Activated naive CD4-positive, alpha-beta T cell treated with anti-CD3 and anti-CD28 coated beads, Interleukin-2, amount 50 U/mL, for 72 hours (primary cell): ENCODE measurements around the gene CNKSR3. TPM values are rescaled to one million over a fixed set of nuclear protein-coding genes. Genes with fewer than 3 reads are reported as not detected.

Experiments used
- ATAC-seq, 2 donors: fragments of 150-1000 bp; cut with Tn5 transposase; 2 replicates each; pipeline ENCODE4 v1.10.0; 2021; ENCODE audit warnings: mild to moderate bottlenecking in 2 of 2, moderate library complexity in 2 of 2
- DNase-seq, 2 donors: peaks; one replicate each; pipeline ENCODE4 v3.0.0; 2021 to 2022; ENCODE audit warnings: low spot score in 2 of 2
- H3K27ac Mint-ChIP-seq, 2 donors: one replicate each; pipeline ENCODE4 v1.8.0; 2022; ENCODE audit warnings: mild to moderate bottlenecking in 2 of 2, mixed read lengths in 2 of 2
- H3K36me3 Mint-ChIP-seq, 2 donors: one replicate each; pipeline ENCODE4 v1.8.0; 2022; ENCODE audit warnings: mixed read lengths in 2 of 2
- H3K9me3 Mint-ChIP-seq, 2 donors: one replicate each; pipeline ENCODE4 v1.8.0; 2022; ENCODE audit warnings: mixed read lengths in 2 of 2
- total RNA-seq, 2 donors: library from RNA; stranded (reverse); gene quantifications; one replicate each; pipeline ENCODE4 v1.2.3, GENCODE V29; 2022

The CNKSR3 gene
- total RNA-seq, 2 donors from 2014 or later = 0.78 TPM; not detected in 1

- DNase-seq (no peak), ATAC-seq (no peak)
- Mint-ChIP-seq H3K36me3 (no peaks in the 10 kb centered on the region), H3K9me3 (peaks cover 0 to 8% of the 10 kb centered on the region in 2 donors), H3K27ac (no peak overlapping the region)
These were observed 80.8 kb downstream of the CNKSR3 start for GRCh38 chr6:154429711-154430110.

- H3K27ac Mint-ChIP-seq = no peak overlapping the region
These were observed 81.6 kb downstream of the CNKSR3 start for GRCh38 chr6:154428897-154429296.

DNA sequence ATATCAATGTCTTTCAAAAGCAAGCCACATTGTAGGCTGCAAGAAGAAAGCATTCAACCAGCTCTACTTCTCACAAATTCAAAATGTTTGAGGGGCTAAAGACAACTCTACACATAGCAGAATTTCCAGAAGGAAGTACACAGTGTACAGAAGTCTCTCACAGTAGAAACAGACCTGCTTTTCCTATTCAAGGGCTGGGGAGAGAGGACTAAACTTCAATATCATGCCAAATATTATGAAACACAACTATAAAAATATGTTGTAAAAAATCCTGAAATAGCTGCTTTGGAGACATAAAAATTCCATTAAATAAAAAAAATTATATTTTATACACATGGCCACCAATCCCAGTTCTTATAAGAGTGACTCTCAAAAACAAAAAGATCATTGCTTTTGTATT, 83.0 kb downstream of the CNKSR3 start:
- no peak for ATAC-seq

More at GRCh38 chr6:154428897-154429296, 81.6 kb downstream of the CNKSR3 start:
- Mint-ChIP-seq H3K9me3 (peaks cover 0 to 8% of the 10 kb centered on the region in 2 donors), H3K36me3 (no peaks in the 10 kb centered on the region)
- ATAC-seq (no peak), DNase-seq (no peak)

GRCh38 chr6:154426997-154427396, 83.5 kb downstream of the CNKSR3 start:
- Mint-ChIP-seq H3K36me3 (no peaks in the 10 kb centered on the region), H3K9me3 (peaks cover 0 to 1% of the 10 kb centered on the region in 2 donors), H3K27ac (no peak overlapping the region)
- DNase-seq (no peak), ATAC-seq (no peak)

More for the DNA sequence above, 83.0 kb downstream of the CNKSR3 start:
- DNase-seq = no peak
- no peaks in the 10 kb centered on the region for H3K36me3 Mint-ChIP-seq
- H3K27ac Mint-ChIP-seq = no peak overlapping the region
- H3K9me3 Mint-ChIP-seq = peaks cover 0 to 5% of the 10 kb centered on the region in 2 donors

DNA sequence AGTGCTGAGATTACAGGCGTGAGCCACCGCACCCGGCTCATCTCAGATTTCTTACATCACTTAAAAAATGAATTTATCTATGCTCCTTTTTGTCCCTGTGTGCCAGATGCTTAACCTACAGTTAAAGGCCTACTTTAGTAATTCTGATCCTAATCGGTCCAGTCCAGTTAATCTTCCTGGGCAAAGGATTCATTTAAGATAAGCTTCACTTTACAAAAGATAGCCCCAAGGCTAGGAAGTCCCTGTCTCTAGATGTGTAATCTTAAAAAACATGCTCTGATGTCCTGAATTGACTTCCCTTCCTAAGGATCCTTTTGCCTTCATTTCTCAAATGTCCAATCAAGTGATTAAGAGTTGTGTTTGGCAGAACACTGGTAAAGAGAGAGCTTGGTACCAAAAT, 85.5 kb downstream of the CNKSR3 start:
- no peak for ATAC-seq
- Mint-ChIP-seq H3K36me3 (no peaks in the 10 kb centered on the region), H3K27ac (no peak overlapping the region), H3K9me3 (no peaks in the 10 kb centered on the region)
- DNase-seq = no peak

- no peak overlapping the region for H3K27ac Mint-ChIP-seq
- no peaks in the 10 kb centered on the region for H3K36me3 Mint-ChIP-seq
- no peaks in the 10 kb centered on the region for H3K9me3 Mint-ChIP-seq
- ATAC-seq (no peak), DNase-seq (no peak)
These were observed 96.3 kb downstream of the CNKSR3 start for GRCh38 chr6:154414021-154414813.

GRCh38 chr6:154412106-154412820, 98.2 kb downstream of the CNKSR3 start:
- Mint-ChIP-seq H3K9me3 (no peaks in the 10 kb centered on the region), H3K36me3 (no peaks in the 10 kb centered on the region), H3K27ac (no peak overlapping the region)
- no peak for ATAC-seq
- no peak for DNase-seq

- no peak for DNase-seq
- no peaks in the 10 kb centered on the region for H3K36me3 Mint-ChIP-seq
- ATAC-seq = no peak
- no peaks in the 10 kb centered on the region for H3K9me3 Mint-ChIP-seq
- peak overlapping the region in 1 of 2 donors; percentile 84 for H3K27ac Mint-ChIP-seq
These were observed 99.4 kb downstream of the CNKSR3 start for GRCh38 chr6:154411076-154411475.

- Mint-ChIP-seq H3K36me3 (no peaks in the 10 kb centered on the region), H3K9me3 (no peaks in the 10 kb centered on the region), H3K27ac (peak overlapping the region in 1 of 2 donors; percentile 84)
- DNase-seq = peak in 1 of 2 donors; percentile 58
- peak; percentile 89 to 96 for ATAC-seq
These were observed 99.8 kb downstream of the CNKSR3 start for GRCh38 chr6:154410619-154411072.

DNA sequence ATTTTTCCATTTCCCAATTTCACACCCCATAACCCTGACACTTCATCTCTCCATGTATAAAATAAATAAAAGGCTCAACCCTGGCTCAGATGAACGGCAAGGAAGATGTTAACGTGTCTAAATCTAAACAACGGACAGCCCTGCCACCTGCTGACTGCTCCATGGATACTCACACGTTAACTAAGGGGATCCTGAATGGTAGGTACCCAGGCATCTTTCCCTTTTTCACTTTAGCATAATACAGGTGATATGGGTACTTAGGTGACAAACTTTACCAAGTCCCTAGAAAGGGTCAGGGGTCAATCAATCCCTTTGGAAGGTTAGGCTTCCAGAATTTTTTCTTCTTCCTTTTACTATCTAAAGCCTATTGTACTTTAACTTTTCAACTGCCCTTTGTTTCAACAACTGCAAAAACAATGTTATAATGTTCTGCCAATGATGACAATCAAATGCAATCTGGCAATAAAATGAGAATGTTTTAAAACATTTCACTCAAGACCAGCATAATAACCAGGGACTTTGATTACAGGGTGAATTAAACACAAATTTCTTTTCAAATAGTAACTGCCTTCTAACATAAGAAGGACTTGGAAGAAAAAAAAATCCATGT, 101.5 kb downstream of the CNKSR3 start:
- Mint-ChIP-seq H3K36me3 (no peaks in the 10 kb centered on the region), H3K27ac (no peak overlapping the region), H3K9me3 (no peaks in the 10 kb centered on the region)
- no peak for ATAC-seq
- no peak for DNase-seq

- Mint-ChIP-seq H3K36me3 (no peaks in the 10 kb centered on the region), H3K9me3 (no peaks in the 10 kb centered on the region), H3K27ac (no peak overlapping the region)
- DNase-seq = no peak
- no peak for ATAC-seq
These were observed 103.0 kb downstream of the CNKSR3 start for GRCh38 chr6:154407440-154407839.

GRCh38 chr6:154406869-154407268, 103.6 kb downstream of the CNKSR3 start:
- DNase-seq (no peak), ATAC-seq (no peak)
- H3K27ac Mint-ChIP-seq = no peak overlapping the region
- H3K36me3 Mint-ChIP-seq = no peaks in the 10 kb centered on the region
- H3K9me3 Mint-ChIP-seq = no peaks in the 10 kb centered on the region

DNA sequence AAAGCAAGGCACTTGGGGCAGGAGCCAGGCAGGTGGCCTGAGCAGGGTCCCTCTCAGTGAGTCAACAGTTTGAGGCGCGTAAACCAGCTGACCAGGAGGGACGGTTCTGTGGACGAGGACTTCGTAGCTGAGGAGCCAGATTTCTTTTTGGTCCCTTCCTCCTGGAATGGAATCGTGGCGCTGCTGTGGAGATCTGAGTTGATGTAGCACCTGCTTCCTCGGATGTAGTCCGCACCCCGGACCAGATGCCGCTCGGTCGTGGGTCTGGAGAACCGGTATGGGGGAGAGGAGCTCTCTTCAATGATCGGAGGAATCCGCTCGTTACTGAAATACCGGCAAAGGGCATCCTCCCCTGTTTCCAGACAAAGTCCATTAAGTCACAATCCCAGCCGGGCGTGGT, 104.2 kb downstream of the CNKSR3 start:
- Mint-ChIP-seq H3K9me3 (no peaks in the 10 kb centered on the region), H3K27ac (no peak overlapping the region), H3K36me3 (no peaks in the 10 kb centered on the region)
- ATAC-seq = no peak
- no peak for DNase-seq

DNA sequence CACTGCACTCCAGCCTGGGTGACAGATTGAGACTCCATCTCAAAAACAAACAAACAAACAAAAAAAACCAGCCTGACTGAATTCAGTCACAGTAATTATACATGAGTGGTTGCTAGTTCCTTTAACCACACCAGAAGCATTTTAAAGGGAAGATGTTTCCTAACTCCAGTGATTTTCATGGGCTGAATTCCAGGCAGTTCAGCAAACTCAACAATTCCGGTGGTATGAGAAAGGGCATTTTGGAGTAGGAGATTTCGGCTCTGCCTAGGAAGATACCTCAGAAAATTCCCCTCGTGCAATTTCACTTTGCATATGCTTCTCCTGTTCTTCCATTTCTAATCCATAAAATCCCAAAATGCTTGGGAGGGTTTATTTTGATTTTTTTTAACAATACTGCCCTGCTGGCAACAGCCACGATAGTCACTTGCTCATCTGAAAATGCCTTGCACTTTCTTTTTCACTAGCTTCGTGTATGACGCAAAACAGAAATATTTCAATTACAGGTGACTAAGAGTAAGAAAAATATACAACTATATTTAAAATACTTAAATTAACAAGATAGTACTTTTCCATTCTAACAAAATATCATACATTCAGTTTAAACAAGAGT, 105.6 kb downstream of the CNKSR3 start:
- peak in 1 of 2 donors; percentile 65 for ATAC-seq
- no peak for DNase-seq
- Mint-ChIP-seq H3K9me3 (no peaks in the 10 kb centered on the region), H3K36me3 (no peaks in the 10 kb centered on the region), H3K27ac (no peak overlapping the region)

- Mint-ChIP-seq H3K27ac (no peak overlapping the region), H3K9me3 (no peaks in the 10 kb centered on the region), H3K36me3 (no peaks in the 10 kb centered on the region)
- peak in 1 of 2 donors; percentile 70 for ATAC-seq
- DNase-seq = no peak
These were observed 106.7 kb downstream of the CNKSR3 start for GRCh38 chr6:154403788-154404187.

DNA sequence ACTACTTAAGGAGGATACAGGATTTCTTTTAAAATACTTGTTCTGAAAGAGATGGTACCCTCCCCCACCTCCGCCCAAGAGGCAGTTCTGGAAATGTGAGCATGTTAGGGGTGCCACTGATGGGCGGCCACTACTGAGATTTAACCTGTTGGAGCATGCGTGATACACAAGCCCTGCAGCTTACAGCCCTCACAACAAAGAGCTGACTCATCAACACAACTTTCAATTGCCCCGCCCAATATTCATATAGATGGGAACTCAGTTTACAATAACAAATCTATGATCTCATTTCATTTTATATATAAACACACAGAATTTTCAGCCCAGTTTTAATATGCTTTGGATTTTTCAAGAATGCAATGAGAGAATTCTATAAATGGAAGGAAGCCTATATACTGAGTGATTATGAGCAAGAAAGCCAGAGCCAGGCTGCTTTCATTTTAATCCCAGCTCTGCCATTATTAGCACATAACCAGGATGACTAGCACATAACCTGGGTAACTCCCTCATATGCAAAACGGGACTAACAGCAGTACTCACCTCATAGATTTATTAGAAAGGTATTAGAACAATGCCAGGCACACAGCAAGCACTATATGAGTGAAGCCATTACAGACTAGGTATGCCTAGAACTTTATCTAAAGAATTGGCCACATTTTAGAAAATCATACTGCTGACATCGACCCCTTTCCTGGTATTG, 108.3 kb downstream of the CNKSR3 start:
- DNase-seq = no peak
- Mint-ChIP-seq H3K9me3 (no peaks in the 10 kb centered on the region), H3K36me3 (no peaks in the 10 kb centered on the region)

More for the DNA sequence above, 108.3 kb downstream of the CNKSR3 start:
- ATAC-seq = no peak
- no peak overlapping the region for H3K27ac Mint-ChIP-seq
